Vagina (tissue), 2 donors: Measurements from ENCODE around the gene SLC2A9. TPM values are rescaled to one million over a fixed set of nuclear protein-coding genes. Genes with fewer than 3 reads are reported as not detected.
A peak's percentile ranks its signal among the peaks of the same experiment; 100 is the strongest.

Experiments
- DNase-seq, 2 donors: peaks; one replicate each; pipeline ENCODE4 v3.0.0-alpha.2; 2017; ENCODE audit errors: extremely low spot score in 2 of 2
- H3K27ac ChIP-seq: fragments of 200-600 bp; sonication (generic); one replicate; pipeline ENCODE4 v1.5.1; 2019
- H3K27me3 ChIP-seq: fragments of 200-600 bp; sonication (generic); one replicate; pipeline ENCODE4 v1.5.1; 2019
- H3K36me3 ChIP-seq, 2 donors: fragments of 200-600 bp; sonication (generic); one replicate each; pipeline ENCODE4 v1.5.1; 2017 to 2019
- H3K4me1 ChIP-seq: fragments of 200-600 bp; sonication (generic); one replicate; pipeline ENCODE4 v1.5.1; 2019
- H3K4me3 ChIP-seq, 2 donors: fragments of 200-600 bp; sonication (generic); 1 replicate in 1 of 2; 2 replicates in 1 of 2; pipeline ENCODE4 v1.5.1; 2016 to 2019
- H3K9me3 ChIP-seq: fragments of 200-600 bp; sonication (generic); one replicate; pipeline ENCODE4 v1.5.1; 2019
- POLR2A ChIP-seq, 2 donors: fragments of 450-650 bp; IDR thresholded peaks; one replicate each; pipeline ENCODE4 v1.6.1; 2017; ENCODE audit warnings: antibody characterized with exemption in 2 of 2, mild to moderate bottlenecking in 2 of 2, moderate library complexity in 2 of 2
- POLR2AphosphoS5 ChIP-seq, 2 donors: sonication (generic); formaldehyde crosslinking; IDR thresholded peaks; one replicate each; pipeline ENCODE4 v1.9.0; 2017; ENCODE audit warnings: antibody characterized with exemption in 2 of 2, mild to moderate bottlenecking in 2 of 2, low read depth in 1 of 2; ENCODE audit not compliant: insufficient read depth in 1 of 2
- intact Hi-C: fragments of 100-400 bp; cut with DNase I; formaldehyde crosslinking; loops from one replicate; pipeline ENCODE4 v1.15.1; 2023
- total RNA-seq: library from RNA; depleted of rRNA; stranded (reverse); fragments of >200 nt; gene quantifications from one replicate; pipeline ENCODE4 v1.2.3, GENCODE V29; 2016
- TF ChIP-seq, protein P1 (sequence below), 3 experiments: fragments of 450-650 bp in 2 of 3; fragments of 200-600 bp in 1 of 3; sonication (generic) in 1 of 3; IDR thresholded peaks; one replicate each; pipeline ENCODE4 v1.5.1; 2017 to 2019; ENCODE audit warnings: antibody characterized with exemption in 3 of 3, mild to moderate bottlenecking in 2 of 3, moderate library complexity in 2 of 3

The SLC2A9 gene
- total RNA-seq, 1 donor from 2014 or later, result 7.9 TPM

DNA sequence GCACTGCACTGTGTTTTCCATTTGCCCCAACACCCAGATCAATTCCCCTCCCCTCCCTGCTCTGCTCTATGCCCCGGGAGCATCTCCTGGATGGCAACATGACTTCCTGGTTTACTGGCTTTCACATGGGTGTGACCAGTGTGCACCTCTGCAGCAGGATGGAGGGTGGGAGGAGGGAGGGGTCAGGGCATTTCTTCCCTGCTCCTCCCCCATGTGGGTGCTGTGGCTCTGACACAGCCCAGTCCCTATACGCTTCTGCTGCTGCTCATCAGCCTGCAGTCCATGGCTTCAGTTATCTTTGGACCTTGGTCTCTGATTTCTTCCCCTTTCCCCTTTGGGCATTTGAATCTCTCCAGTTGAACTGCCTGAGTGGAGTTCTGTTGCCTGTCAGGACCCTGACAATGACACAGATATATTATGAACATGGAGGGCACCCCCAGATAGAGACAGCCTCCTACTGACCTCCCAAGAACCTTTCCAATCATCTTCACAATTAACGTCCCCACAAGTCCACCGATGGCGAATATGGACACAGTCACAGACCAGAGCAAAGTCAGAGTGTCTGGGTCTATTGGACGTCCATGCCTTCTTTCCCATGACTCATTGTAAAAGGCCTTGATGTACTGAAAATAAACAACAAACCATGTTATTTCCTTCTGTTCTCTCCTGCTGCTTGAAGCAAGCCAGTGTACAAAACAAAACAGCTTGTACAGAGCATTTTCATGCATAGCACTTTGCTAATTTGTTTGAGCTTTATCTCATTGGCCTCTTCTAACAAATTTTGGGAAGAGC, 24.8 kb downstream of the SLC2A9 start:
- H3K9me3 ChIP-seq, result no peaks in the 10 kb centered on the region
- no peak overlapping the region for H3K27ac ChIP-seq
- no peak overlapping the region for H3K4me3 ChIP-seq
- no peaks in the 10 kb centered on the region for H3K27me3 ChIP-seq
- TF ChIP-seq POLR2A (IDR thresholded peaks at IDR 0.05) (no peak), POLR2AphosphoS5 (IDR thresholded peaks at IDR 0.05; ENCODE audit: insufficient read depth in 1 of 2, low read depth in 1 of 2) (no peak)
- TF ChIP-seq, protein P1, sequence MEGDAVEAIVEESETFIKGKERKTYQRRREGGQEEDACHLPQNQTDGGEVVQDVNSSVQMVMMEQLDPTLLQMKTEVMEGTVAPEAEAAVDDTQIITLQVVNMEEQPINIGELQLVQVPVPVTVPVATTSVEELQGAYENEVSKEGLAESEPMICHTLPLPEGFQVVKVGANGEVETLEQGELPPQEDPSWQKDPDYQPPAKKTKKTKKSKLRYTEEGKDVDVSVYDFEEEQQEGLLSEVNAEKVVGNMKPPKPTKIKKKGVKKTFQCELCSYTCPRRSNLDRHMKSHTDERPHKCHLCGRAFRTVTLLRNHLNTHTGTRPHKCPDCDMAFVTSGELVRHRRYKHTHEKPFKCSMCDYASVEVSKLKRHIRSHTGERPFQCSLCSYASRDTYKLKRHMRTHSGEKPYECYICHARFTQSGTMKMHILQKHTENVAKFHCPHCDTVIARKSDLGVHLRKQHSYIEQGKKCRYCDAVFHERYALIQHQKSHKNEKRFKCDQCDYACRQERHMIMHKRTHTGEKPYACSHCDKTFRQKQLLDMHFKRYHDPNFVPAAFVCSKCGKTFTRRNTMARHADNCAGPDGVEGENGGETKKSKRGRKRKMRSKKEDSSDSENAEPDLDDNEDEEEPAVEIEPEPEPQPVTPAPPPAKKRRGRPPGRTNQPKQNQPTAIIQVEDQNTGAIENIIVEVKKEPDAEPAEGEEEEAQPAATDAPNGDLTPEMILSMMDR (IDR thresholded peaks at IDR 0.05), result no peak
- intact Hi-C loops, result no loop called here
- peak in 1 of 2 donors; percentile 47 for DNase-seq
- H3K36me3 ChIP-seq, result no peaks in the 10 kb centered on the region
- no peaks in the 10 kb centered on the region for H3K4me1 ChIP-seq

DNA sequence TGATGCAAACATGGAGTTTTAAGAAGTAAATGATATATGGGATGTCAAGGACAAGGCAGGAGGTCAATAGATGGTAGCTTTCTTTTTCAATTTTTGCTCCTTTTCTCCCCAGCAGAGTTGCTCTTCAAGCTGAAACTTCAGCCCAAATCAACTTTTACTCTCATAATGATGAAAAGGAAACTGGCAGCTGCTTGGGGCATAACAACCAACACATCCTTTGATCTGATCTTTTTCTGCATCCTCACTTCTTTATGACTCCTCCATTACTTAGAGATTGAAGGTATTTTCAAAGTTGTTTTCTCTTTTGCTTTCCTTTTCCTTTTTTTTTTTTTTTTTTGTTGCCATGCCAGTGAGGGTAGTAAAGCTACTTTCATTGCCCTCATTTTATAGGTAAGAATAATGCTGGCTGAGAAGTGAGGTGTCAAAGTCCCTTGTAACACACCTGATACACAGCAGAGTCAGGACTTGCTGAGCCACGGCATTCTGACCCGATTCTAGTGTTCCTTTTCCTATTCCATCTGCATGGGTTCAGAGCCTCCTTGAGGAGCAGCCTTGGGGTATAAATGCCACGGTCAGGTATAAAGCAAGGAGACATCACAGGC, 26.9 kb downstream of the SLC2A9 start:
- Histone ChIP-seq H3K27ac (no peak overlapping the region), H3K36me3 (no peaks in the 10 kb centered on the region), H3K27me3 (no peaks in the 10 kb centered on the region), H3K4me3 (no peak overlapping the region), H3K4me1 (no peaks in the 10 kb centered on the region), H3K9me3 (no peaks in the 10 kb centered on the region)
- intact Hi-C loops, result no loop called here
- no peak for DNase-seq
- TF ChIP-seq, protein P1 (IDR thresholded peaks at IDR 0.05), result no peak
- TF ChIP-seq POLR2A (IDR thresholded peaks at IDR 0.05), result no peak
- no peak for TF ChIP-seq POLR2AphosphoS5 (IDR thresholded peaks at IDR 0.05; ENCODE audit: insufficient read depth in 1 of 2, low read depth in 1 of 2)

DNA sequence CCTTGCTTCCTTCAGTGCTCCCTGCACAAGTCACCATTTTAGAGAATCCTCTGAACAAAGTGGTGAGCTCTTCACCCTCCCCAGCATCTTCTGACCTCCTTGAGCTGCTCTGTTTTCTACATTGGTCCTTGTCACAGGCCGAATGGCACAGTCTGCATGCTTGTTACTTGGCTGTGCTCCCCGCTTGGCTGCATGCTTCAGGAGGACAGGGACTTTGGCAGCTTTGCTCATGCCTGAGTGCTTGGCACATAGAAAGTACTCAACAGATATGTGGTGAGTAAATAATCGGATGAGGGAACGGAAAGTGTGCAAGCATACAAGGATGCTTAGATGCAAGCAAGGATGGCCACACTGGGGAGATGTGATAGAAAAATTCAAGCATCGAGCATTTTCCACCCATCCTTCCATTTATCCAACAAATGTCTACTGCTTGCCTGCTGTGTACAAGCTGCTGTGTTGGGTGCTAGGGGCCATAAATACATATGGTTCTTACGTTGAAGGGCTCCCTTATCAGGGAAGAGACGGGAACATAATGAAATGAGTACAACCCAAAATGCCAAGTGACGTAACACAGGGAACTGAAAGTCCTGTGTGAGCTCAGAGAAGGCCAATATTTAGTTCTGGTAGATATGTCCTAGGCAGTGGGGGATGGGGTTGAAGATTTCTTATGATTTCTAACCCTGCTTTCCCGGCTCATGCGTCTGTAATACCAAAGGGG, 31.2 kb downstream of the SLC2A9 start:
- no peaks in the 10 kb centered on the region for H3K27me3 ChIP-seq
- no peak overlapping the region for H3K27ac ChIP-seq
- no peak for TF ChIP-seq POLR2AphosphoS5 (IDR thresholded peaks at IDR 0.05; ENCODE audit: insufficient read depth in 1 of 2, low read depth in 1 of 2)
- TF ChIP-seq, protein P1 (IDR thresholded peaks at IDR 0.05), result no peak
- no peak for TF ChIP-seq POLR2A (IDR thresholded peaks at IDR 0.05)
- no peaks in the 10 kb centered on the region for H3K9me3 ChIP-seq
- peaks cover 0 to 5% of the 10 kb centered on the region in 2 donors for H3K36me3 ChIP-seq
- H3K4me1 ChIP-seq, result no peaks in the 10 kb centered on the region
- no peak overlapping the region for H3K4me3 ChIP-seq
- peak; percentile 40 to 43 for DNase-seq
- intact Hi-C loops, result no loop called here

DNA sequence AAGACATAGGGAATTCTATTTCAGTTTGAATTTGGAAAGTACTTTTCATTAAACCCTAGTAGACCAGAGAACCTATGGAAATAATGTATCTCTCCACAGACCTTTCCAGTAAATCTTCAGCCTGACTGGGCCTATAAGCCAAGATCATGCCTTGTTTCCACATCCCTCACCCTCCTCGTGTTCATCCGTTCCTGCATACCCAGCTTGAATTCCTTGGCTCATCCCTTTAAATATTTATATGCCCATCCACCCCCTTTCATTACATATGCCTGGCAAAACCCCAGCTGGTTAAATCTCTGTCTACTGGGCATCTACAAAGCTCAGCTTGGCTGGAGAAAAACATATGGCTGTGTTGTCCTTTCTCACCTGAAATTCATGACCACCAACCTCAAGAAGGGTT, 32.4 kb downstream of the SLC2A9 start:
- peak; percentile 16 to 19 for DNase-seq
- no peak overlapping the region for H3K4me3 ChIP-seq
- H3K27ac ChIP-seq, result no peak overlapping the region
- H3K36me3 ChIP-seq, result peaks cover 0 to 7% of the 10 kb centered on the region in 2 donors
- H3K9me3 ChIP-seq, result no peaks in the 10 kb centered on the region
- no peaks in the 10 kb centered on the region for H3K4me1 ChIP-seq
- TF ChIP-seq POLR2AphosphoS5 (IDR thresholded peaks at IDR 0.05; ENCODE audit: insufficient read depth in 1 of 2, low read depth in 1 of 2) (no peak), POLR2A (IDR thresholded peaks at IDR 0.05) (no peak)
- TF ChIP-seq, protein P1 (IDR thresholded peaks at IDR 0.05), result no peak
- no peaks in the 10 kb centered on the region for H3K27me3 ChIP-seq
- intact Hi-C loops, result no loop called here
